GM19463 (cell line): ENCODE measurements around the gene SLC2A6.

ENCODE experiments used
- ATAC-seq: cut with Tn5 transposase; IDR thresholded peaks from one replicate; pipeline ENCODE4 v1.9.1; 2021; ENCODE audit warnings: mild to moderate bottlenecking, moderate library complexity; ENCODE audit not compliant: unreplicated experiment

The SLC2A6 gene

DNA sequence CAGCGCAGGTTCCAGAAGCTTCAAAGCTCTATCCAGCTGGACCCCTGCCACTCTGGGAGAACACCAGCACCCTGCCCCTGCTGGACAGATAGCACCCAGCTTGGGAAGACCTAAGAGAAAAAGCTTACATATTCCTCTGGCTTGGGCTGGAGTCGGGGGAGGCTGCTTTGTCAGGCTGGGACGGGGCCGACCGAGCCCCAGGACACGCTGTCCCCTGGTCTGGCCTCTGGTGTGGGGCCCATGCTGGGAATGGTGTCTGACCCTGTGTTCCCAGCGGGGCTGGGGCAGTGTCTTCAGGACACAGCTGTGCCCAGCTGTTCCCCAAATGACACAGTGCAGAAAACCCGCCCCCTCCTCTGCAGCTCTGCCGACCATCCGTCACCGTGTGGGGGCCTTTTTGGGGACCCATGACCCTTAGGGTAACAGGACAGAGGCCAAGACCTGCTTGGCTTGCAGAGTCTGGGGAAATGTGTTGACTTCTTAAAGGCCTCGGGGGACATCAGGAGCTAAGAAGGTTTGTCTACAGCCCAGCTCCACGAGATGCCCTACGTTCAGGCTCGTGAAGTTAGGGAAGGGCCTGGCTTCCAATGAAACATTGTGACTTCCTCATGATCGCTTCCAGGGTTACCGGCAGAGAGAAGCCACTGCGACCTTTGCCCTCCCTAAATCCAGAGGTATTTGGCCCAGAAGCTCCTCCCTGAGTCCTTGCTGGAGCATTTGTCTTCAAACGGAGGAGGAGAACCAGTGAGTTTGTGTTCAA lies 20.4 kb upstream of the SLC2A6 start:
- no peak for ATAC-seq

DNA sequence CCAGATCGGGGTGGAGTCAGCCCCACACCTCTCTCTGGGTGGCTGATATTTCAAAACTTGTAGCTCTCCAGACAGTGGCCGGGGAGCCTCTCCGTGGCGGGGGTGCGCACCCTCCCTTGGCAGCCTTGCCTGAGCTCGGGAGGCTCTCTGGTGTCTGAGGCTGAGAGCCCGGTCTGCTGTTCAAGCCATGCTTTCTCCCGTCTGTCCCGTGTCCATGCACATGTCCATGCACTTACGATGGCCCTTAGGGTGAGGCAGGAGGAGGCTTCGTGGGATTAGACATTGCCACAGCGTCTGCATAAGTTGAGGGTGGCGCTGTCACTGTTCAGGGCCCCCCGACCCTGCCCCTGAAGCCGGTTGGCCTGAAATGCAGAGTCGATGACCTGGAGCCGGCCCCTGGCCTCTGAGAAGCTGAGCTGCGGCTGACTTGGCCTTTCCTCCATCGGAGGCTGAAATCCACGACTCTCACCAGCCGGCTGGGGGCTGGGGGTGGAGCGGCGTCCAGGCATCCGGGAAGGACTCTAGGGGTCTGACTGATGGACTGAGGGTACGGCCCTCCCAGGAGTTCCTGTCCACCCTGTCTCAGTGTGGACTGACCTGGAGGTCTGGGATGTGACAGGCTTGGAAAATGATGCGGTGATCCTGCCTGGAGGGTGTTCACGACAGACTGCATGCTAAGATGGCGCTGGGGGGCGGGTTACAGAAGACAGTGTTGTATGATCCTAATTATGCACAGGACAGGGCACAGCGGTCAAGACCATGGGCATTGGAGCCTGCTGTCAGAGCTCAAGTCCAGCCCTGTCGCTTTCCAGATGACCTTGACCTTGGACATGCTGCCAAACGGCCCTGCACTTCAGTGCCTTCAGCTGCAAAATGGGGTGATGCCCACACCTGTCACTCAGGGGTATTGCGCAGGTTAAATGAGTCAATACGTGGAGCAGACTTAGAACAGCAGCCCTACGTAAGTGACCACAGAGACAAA lies 18.3 kb upstream of the SLC2A6 start:
- ATAC-seq: no peak

DNA sequence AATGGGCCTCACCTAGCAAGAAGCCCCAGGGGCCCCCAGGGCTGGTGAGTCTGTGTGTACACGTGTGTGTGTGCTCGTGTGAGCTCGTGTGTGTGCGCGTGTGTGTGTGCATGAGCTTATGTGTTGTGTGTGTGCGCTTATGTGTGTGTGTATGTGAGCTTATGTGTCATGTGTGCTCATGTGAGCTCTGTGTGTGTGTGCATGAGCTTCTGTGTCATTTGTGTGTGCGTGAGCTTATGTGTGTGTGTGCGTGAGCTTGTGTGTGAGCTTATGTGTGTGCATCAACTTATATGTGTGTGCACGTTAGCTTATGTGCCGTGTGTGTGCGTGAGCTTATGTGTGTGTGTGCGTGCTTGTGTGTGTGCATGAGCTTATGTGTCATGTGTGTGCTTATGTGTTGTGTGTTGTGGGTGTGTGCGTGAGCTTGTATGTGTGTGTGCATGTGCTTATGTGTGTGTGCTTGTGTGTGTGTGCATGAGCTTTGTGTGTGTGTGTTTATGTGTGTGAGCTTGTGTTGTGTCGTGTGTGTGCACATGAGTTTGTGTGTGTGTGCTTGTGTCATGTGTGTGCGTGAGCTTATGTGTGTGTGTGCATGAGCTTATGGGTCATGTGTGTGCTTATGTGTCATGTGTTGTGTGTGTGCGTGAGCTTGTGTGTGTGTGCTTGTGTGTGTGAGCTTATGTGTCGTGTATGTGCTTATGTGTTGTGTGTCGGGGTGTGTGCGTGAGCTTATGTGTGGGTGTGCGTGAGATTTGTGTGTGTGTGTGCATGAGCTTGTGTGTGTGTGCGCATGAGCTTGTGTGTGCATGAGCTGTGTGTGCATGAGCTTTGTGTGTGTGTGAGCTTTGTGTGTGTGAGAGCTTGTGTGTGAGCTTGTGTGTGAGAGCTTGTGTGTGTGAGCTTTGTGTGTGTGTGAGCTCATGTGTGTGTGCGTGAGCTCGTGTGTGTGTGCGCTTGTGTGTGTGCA lies 16.7 kb upstream of the SLC2A6 start:
- no peak for ATAC-seq

DNA sequence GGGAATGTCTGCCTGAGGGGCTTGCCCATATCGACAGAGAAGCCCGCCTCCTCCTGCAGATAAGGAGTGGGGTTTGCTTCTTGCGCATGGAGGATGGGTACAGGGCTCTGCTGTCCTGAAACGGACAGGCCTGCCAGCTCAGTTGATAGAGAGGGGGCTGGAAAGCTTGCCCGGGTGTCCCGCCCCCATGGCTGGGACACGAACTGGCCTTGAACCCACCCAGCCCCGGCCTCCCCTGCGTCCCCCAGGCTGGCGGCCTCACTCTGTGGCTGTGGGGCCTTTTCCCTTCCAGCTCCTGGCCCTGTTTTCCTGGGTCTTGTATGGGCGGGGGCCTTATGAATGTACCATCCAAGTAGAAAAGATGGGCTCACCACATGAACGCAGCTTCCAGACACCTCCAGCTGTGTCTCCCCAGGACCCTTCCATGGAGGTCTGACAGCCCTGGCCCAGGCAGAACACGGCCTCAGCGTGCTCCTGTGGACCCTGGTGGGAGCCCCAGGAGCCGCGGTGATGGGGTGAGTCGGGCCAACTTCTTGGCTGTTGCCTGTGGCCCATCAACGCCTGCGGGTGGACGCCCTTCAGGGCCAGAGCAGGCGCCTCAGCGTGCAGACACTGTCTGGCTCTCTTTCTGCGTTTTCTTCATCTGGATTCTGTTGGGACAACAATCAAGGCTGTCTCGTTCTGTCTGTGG lies 15.9 kb upstream of the SLC2A6 start:
- ATAC-seq: no peak

DNA sequence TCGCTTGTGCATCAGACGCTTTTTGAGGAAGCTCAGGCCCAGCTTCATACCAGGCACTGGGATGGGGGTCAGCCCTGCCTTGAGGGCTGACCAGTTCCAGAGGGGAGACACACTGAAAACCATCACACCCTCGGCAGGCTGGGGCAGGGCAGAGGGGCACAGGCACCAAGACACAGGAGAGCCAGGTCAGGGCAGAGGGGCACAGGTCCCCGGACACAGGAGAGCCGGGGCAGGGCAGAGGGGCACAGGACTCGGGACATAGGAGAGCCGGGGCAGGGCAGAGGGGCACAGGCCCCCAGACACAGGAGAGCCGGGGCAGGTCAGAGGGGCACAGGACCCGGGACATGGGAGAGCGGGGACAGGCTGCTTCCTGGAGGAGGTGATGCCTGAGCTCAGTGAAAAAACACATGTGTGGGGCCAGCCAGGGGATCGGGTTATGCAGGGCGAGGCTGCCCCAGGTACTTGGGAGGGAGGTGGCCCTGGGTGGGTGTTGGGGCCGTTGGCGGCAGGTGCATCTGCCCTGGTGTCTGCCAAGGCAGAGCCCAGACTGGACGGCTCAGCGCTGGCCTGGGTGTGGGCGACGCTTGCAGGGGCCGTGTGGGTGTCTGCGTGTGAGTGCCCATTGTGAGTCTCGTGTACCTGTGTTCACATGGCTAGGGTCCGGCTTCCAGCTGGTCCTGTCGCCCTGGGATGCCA lies 15.1 kb upstream of the SLC2A6 start:
- ATAC-seq: no peak

DNA sequence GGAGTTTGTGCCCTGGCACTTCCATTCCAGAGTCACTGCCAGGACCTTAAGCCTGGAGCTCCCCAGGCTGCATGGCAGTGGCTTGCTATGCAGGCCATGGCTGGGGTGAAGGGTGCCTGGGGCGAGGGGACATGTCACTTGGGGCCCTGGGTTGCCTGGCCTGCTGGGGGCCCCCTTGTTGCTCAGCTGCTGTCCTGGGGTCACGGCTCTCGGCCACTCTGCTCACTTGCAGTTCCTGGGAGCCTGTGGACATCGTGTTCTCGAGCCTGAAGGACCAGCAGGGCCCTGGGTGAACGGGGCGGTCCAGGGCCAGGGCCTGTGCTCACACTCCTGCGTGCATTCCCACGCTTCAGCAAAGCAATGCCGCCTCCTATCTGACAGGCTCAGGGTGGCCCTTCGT lies 14.5 kb upstream of the SLC2A6 start:
- ATAC-seq: no peak

DNA sequence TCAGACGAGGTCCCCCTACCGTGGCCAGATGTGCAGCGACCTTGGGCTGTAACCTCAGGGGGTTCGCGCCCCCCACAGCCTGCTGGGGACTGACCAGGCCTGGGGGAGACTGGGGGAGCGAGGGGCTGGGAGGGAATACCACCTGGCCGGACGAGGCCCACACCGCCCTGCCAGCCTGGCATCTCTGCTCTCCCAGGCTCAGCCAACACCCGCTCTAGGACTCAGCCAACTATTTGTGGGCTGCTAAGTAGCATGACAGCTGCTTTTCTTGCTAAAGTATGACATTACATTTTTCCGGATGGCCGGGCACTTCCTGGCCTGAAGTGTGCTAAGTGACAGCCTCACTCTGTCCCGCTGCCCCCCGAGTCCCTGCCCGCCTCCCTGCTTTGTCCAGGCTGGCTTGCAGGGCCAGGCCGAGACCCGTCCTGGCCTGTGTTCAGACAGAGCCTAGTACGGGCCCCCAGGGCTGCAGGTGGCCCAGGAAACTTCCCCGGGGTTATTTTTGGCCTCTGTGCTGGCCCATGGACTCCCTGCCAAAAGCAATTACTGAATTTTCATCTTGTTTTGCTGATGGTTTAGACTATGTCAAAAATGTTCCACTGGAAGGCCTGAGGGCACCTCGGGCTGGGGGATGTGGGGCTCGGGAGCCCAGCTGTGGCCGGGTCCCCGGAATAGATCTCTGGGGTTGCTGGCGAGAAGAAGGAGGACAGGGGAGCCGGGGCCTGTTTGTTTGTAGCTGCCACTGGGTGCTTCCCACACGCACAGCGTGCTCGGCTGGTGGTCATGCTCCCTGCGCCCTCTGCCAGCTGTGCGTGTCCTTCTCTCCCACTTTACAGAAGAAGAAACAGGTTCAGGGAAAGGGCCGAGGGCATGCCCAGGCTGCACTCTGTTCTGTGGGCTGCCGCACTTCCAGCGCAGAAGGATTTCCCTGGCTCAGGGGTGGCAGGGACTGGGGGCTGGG lies 13.4 kb upstream of the SLC2A6 start:
- ATAC-seq: no peak

DNA sequence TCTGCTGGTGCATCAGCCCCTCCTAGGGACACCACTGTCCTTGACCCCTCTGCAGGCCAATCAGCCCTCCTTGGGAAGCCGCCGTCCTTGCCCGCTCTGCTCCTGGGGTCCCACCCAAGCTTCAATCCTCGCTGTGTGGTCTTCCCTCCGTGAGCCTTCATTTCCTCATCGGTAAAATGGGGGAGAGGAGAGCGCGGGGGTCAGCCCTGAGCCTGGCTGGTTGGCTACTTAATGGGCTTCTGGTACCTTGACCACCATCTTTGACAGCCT lies 12.7 kb upstream of the SLC2A6 start:
- no peak for ATAC-seq

DNA sequence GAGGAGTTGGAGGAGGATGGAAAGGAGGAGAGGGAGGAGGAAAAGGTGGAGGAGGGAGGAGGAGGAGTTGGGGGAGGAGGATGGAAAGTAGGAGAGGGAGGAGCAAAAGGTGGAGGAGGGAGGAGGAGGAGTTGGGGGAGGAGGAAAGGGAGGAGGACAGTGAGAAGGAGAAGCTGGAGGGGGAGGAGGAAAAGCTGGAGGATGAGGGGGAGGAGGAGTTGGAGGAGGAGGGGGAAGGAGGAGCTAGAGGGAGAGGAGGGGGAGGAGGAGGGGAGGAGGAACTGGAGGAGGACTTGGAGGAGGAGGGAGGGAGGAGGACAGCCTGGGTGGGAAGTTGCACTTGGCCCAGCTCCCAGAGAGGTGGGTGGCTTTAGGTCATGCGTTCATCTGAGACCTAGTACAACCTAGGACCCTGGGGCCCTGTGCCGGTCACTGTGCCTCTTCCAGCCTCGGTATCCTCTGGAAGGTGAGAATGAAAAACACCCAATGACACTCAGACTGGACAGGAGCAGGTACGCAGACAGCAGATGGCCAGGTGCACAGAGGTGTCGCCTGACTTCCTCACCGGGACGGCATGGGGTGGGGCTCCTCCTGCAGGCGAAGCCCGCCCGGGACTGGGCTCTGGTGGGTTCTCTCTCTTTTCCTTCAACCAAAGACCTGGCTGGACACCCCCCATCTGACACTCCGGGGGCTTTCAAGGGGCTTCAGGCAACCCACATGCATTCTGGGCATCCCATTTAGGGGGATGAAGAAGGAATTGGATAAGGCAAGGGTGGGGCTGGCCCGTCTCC lies 12.2 kb upstream of the SLC2A6 start:
- no peak for ATAC-seq

DNA sequence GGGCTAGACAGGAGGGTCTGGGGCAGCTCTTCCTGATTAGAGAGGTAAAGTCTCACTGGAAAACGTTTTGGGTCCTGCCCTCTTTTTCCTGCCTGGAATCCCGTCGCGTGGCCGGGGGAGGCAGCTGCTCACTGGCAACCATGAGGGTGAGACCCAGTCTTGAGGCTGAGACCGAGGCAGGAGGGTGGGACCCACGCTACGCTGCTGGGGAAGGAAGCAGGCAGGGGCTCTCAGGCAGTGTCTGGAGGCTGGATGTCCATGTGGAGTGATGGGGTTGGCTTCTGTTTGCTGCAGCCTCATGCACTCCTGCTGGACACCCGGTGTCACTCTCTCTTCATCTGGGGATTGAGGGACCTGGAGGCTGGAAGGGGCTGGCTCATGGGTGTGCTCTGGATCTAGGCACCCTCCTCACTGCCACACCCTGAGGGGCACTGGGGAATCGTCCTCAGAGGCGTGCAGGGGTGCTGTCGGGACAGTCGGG lies 11.3 kb upstream of the SLC2A6 start:
- no peak for ATAC-seq

DNA sequence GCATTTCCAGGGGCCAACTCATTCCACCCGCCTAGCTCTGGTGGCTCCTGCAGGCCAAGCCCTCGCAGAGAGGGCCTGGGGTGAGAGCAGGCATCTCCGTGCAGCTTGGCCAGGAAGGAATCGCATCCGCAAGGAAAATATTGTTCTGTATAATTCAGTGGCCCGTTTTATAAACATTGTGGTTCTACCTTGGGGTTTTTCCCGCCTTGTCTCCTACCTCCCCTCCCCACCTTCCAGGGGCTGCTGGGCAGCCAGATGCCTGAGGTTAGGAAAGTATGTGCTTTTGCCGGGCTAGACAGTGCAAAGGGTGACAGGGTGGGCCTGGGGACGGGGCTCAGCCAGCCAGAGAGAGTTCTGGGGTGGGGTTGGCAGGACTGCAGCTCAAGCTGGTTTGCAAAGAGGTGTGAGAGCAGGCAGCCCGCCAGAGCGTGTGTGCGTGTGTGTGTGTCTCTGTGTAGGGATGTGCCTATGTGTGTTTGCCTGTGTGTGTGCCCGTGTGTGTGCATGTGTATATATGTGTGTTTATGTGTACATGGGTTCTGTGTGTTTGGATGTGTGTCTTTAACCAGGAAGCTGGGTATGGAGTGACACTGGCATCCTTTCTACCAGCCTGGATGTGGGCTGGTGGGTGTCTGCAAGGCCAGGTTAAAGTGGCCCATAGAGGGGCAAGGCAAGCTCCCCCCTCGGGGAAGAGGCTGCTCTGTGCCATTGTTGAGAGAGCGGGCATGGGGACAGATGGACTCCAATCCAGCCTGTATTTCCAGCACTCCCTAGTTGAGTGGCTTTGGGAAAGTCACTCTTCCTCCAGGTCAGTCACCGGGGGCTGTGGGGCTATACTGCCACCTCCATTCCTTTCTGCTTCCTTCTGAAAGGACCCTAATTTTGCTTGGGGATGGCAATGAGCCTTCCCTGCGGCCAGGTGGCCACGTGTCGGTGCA lies 10.6 kb upstream of the SLC2A6 start:
- no peak for ATAC-seq

DNA sequence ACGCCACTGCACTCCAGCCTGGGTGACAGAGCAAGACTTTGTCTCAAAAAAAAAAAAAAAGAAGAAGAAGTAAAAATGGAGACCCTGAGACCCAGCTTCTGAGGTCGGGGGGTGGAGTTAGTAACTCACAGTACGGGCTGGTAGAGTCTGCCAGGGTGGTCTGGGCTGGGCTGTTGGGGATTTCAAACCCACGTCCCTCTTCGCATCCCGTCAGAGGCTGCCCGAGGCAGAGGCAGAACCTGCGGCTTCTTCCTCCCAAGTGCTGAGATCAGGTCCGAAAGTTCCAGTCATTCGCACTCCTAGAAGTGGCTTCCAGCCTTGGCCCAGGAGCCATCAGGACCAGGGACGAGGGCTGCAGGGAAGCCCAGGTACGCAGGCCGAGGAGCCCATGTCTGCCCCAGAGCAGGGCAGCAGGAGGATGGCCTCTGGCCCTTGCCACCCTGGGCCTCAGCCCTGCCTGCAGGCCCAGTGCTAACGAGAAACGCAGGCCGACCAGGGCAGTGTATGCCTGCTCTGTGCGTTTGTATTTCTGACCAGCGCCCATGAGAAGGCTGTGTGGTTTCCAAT lies 9.9 kb upstream of the SLC2A6 start:
- no peak for ATAC-seq

DNA sequence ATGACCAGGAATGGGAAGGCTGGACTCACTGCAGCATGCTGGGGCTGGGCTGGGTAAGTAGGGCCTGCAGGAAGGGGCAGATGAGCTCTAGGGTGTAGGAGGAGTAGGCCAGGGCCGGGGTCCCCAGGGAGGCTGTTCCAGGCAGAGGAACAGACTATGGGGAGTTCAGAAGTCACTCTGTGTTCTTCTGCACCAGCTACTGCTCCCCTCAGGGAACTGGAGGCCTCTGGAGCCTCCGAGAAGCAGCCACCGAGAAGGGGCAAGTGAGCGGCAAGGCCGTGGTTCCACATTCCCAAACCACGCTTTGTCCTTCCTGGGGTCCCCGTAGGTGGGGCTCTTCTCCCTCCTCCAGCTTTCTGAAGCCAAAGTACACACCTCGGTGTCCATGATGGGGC lies 8.4 kb upstream of the SLC2A6 start:
- ATAC-seq: no peak

DNA sequence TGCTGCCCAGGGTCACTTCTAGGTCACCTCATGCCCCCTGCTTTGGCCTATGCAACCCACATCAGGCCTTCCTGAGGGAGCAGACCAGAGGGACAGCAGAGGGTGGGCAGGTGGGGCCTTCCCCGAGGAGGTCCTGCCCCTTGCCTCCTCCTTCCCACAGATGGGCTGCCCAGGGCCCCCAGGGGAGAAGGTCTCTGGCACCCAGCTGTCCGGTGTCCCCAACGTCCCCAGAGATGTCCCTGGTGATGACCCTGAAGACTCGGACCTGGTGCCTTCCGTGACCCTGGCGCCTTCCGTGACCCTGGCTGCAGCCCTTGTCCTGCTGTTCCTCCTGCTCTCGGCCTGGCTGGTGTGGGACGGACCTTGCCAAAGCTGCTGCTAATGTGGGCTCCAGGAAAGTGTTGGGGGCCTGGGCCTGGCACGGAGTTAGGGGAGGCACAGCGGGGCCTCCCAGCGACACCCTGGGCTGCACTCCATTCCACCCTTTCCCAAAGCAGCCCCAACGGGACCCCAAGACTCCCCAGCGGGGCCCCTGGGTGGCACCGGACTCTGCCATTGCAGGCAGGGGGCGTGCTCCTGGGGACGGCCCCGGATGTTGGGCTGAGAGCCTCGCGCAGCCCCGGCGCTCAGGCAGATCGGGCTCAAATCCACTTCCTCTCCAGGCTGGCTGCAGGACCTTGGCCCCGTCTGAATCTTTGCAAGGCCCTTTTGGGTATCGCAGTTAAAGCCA lies 6.8 kb upstream of the SLC2A6 start:
- no peak for ATAC-seq

DNA sequence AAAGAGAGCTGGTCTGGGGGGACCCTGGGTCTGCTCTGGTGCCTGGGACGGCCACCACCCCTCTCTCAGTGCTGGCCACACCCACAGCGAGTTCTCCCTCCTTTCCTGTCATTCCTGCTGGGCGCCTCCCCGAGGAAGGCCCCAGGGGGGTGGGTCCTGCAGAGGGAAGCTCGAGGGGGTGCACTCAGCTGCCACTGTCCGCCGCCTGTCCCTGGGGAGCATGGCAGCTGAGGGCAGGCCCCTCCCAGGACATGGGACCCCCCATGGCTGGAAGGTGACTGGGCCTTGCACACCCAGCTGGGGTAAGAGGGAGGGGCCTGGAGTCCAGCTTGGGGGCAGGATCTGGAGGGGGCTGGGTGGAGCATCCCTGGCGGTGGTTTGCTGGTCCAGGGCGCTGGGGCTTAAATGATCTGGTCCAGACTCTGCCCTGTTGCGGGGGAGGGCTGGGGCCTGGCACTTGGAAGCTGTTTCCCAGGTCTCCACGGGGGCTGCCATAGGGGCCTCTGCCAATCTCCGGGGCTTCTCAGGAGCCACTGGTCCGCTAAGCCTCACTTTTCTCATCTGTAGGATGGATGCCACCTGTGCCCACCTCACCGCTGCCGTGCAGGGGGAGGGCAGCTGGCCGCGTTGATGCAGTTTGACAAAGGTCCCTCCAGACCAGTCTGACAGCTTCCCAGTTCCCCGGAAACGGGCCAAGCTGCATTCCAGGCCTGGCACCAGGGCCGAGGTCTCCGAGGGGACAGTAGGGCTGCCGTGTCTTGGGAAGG lies 6.0 kb upstream of the SLC2A6 start:
- no peak for ATAC-seq
